Epithelial cell of proximal tubule (primary cell): ENCODE measurements around the gene MMD. TPM values are rescaled to one million over a fixed set of nuclear protein-coding genes. Genes with fewer than 3 reads are reported as not detected.
A peak's percentile ranks its signal among the peaks of the same experiment; 100 is the strongest.
"Not testable (repeated sequence)": the region's sequence is repeated elsewhere in the genome, so short reads cannot be mapped to it uniquely, and the experiment has no call there.

ENCODE experiments used
- DNase-seq: peaks from one replicate; pipeline ENCODE4 v3.0.0-alpha.2; 2011; ENCODE audit warnings: low read depth
- H3K4me3 ChIP-seq: 2 replicates; pipeline ENCODE4 v1.5.1; 2011; ENCODE audit warnings: low read depth, mild to moderate bottlenecking, low read length
- CTCF ChIP-seq: conservative IDR thresholded peaks from 2 replicates; pipeline ENCODE4 v1.5.1; 2012; ENCODE audit warnings: low read depth, mild to moderate bottlenecking, low read length
- total RNA-seq: library from RNA; depleted of rRNA; stranded (reverse); fragments of >200 nt; gene quantifications from 2 replicates; pipeline ENCODE4 v1.2.3, GENCODE V29; 2015

The MMD gene
- total RNA-seq, 1 donor from 2014 or later, result 34.3 TPM

- no peak overlapping the region for H3K4me3 ChIP-seq
- no peak for DNase-seq
- TF ChIP-seq CTCF, result no peak
These were observed 13.8 kb upstream of the MMD start for GRCh38 chr17:55435408-55435807.

DNA sequence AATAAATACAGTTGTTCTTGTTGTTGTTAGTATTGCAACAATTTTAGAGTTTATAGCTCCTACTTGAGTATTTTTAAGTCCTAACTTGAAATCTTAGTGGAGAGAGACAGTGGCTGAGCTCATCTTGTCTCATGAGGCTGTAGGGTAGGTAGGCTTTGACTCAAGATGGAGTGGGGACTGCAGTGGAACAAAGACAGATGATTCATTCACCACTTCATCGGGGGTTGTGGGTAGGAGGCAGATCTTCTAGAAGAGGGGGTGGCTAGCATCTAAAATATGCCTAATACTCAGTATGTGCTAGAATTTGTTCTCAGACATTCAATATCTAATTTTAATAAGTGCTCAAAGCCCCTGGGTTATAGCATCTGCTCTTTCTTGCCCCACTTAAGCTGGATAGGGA, 13.1 kb upstream of the MMD start:
- no peak for DNase-seq
- no peak for TF ChIP-seq CTCF

GRCh38 chr17:55433629-55434422, 12.2 kb upstream of the MMD start:
- peak; percentile 96 for DNase-seq

More for the DNA sequence above, 13.1 kb upstream of the MMD start:
- H3K4me3 ChIP-seq, result no peak overlapping the region

DNA sequence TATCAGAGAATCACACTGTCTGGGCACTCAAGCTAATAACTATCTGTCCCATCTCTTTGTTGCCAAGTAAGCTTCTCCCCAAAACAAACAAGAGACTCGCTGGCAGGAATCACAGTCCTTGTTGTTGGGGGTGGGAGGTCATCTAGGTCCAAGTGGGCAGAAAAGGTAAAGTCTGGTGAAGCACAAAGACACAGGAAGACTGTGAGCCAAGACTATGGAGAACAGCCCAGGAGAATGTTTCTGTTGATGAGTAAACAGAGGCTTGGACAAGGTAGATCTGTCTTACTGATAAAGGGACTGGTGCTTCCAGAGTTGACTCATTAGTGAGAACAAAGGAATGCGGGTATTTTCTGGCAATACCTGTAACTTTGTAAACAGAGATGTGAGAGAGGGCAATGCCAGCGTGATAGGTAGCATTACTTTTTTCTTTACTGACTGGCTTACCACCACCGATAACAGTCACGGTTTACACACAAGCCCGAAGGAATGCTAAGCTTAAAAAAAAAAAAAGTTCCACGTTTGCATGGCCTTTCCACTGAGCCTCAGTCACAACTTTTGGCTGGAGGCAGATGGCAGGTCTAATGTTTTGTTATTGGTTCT, 11.5 kb upstream of the MMD start:
- H3K4me3 ChIP-seq, result no peak overlapping the region
- TF ChIP-seq CTCF, result no peak
- peak; percentile 70 for DNase-seq

More at GRCh38 chr17:55433629-55434422, 12.2 kb upstream of the MMD start:
- no peak for TF ChIP-seq CTCF
- no peak overlapping the region for H3K4me3 ChIP-seq

DNA sequence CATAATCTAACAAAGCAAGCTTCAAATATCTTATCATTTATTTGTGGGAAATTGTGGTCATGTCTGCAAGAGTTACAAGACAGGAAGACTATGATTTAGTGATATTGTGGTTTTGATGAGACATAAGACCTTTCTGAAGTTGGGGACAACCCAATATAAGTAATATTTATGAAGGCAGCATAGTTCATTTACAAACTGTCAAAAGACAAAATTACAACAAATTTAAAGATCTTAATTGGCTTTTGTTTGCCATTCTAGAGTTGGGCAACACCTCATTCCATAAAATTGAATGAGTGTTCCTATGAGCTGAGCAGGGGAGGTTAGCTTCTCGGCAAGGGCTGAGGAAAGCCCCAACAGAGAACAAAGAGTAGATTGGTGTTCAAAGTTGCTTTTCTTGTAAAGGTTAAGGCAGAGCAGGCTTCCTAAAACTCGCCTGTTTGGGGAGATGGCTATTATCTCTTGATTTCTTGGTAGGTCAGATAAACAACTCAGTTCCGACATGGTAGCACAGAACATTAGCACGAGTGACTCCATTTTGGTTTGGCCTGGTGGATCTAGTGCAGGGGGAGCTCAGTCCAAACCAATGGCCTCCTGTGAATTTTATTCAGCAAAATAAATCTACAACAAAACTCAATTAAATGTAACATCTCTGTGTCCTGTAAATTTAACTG, 10.9 kb upstream of the MMD start:
- DNase-seq, result no peak
- H3K4me3 ChIP-seq, result no peak overlapping the region
- TF ChIP-seq CTCF, result no peak

- H3K4me3 ChIP-seq, DNase-seq: not testable (repeated sequence)
These were observed 10.3 kb upstream of the MMD start for GRCh38 chr17:55431914-55432313.

DNA sequence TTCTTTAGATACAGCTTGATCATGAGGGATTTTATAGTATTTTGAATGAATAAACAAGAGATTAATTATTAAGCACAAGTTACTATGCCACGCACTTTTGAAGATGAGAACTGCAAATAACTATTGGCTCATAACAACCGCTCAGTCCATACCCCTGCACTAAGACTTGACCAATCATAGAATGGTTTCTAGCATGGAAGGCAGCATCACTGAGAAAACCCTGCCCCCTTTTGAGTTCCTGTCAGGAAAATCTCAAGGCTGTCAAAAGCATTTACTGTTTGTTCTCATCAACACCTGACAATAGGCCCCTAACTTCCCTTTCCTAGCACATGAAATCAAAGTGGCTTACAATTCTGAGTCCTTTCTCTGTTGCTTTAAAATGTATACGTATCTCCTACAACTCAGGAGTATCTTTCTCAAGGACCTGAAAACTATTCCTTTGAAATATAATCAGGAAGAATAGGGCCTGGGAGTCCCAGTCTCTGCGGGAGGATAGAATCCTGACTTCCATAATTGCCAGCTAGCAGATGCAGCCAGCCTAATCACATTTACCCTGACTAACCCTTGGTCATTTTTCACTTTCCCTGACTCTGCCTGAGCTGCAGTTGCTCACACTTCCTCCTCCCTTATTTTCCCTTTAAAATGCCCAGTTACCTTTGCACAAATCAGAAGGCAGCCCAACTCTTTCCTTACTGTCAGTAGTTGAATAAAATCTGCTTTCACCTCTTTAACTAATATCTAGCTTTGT, 9.1 kb upstream of the MMD start:
- TF ChIP-seq CTCF, result no peak
- no peak overlapping the region for H3K4me3 ChIP-seq
- no peak for DNase-seq
